ENCODE measurements around the gene MEIOSIN. TPM values are rescaled to one million over a fixed set of nuclear protein-coding genes. Genes with fewer than 3 reads are reported as not detected.

The MEIOSIN gene
- polyA plus RNA-seq, 1 donor (not counting 4 experiments of a cell fraction or from before 2014, with no cell fraction given), result not detected

GRCh38 chr19:45716359-45717130 lies 16.7 kb upstream of the MEIOSIN start:
- dilution Hi-C loops (cut with MboI; ENCODE audit: extremely low pct_ligation_motif_present, low sequenced_read_pairs), result no loop called here
- H3K27me3 ChIP-seq (ENCODE audit: control insufficient read depth, extremely low read depth, insufficient read depth, low read length), result no peaks in the 10 kb centered on the region
- DNase-seq (ENCODE audit: low read depth, low spot score), result no peak
- H3K9me3 ChIP-seq (ENCODE audit: control insufficient read depth, low read depth, low read length), result no peaks in the 10 kb centered on the region
- peak overlapping the region; percentile 94 for H3K4me2 ChIP-seq (ENCODE audit: control insufficient read depth, extremely low read depth, insufficient read depth, low read depth, low read length)
- H3K79me2 ChIP-seq (ENCODE audit: control insufficient read depth, insufficient read depth, low read length), result peaks cover 65% of the 10 kb centered on the region
- peak overlapping the region; percentile 72 for H3K27ac ChIP-seq (ENCODE audit: control insufficient read depth, insufficient read depth, low read length)
- no peak for TF ChIP-seq CTCF (optimal IDR thresholded peaks at IDR 0.05 in 1 of 3, IDR thresholded peaks at IDR 0.05 in 1 of 3, conservative IDR thresholded peaks at IDR 0.05 in 1 of 3; ENCODE audit: extremely low read depth in 1 of 3, insufficient read depth in 2 of 3, low read length in 3 of 3)
- no peak for TF ChIP-seq EZH2 (IDR thresholded peaks at IDR 0.05; ENCODE audit: low read length)
- no peaks in the 10 kb centered on the region for H4K20me1 ChIP-seq (ENCODE audit: control insufficient read depth, extremely low read depth, insufficient read depth, low read length)
- peak; percentile 74 for FAIRE-seq
- peaks cover 15% of the 10 kb centered on the region for H3K4me1 ChIP-seq (ENCODE audit: control insufficient read depth, extremely low read depth, insufficient read depth, low read length)
- no peaks in the 10 kb centered on the region for H3K9me1 ChIP-seq (ENCODE audit: control insufficient read depth, extremely low read depth, insufficient read depth, low read length)
- peak overlapping the region; percentile 82 for H3K9ac ChIP-seq (ENCODE audit: control insufficient read depth, extremely low read depth, insufficient read depth, low read length)
- peak overlapping the region; percentile 47 to 83 (median 76) for H3K4me3 ChIP-seq (ENCODE audit: control insufficient read depth in 2 of 3, extremely low read depth in 1 of 3, insufficient read depth in 2 of 3, low read depth in 1 of 3, low read length in 3 of 3)
- peak overlapping the region; percentile 20 for H2AFZ ChIP-seq (ENCODE audit: control insufficient read depth, low read length)
- H3K36me3 ChIP-seq (ENCODE audit: control insufficient read depth in 2 of 2, extremely low read depth in 1 of 2, insufficient read depth in 2 of 2, low read length in 2 of 2), result peaks cover 19 to 20% of the 10 kb centered on the region in 2 experiments

GRCh38 chr19:45717131-45717982 lies 15.9 kb upstream of the MEIOSIN start:
- Histone ChIP-seq H3K4me1 (ENCODE audit: control insufficient read depth, extremely low read depth, insufficient read depth, low read length) (peaks cover 21% of the 10 kb centered on the region), H2AFZ (ENCODE audit: control insufficient read depth, low read length) (peak overlapping the region; percentile 98), H3K9me1 (ENCODE audit: control insufficient read depth, extremely low read depth, insufficient read depth, low read length) (no peaks in the 10 kb centered on the region), H3K27me3 (ENCODE audit: control insufficient read depth, extremely low read depth, insufficient read depth, low read length) (no peaks in the 10 kb centered on the region), H3K4me3 (ENCODE audit: control insufficient read depth in 2 of 3, extremely low read depth in 1 of 3, insufficient read depth in 2 of 3, low read depth in 1 of 3, low read length in 3 of 3) (peak overlapping the region; percentile 47 to 83 (median 76)), H3K27ac (ENCODE audit: control insufficient read depth, insufficient read depth, low read length) (peak overlapping the region; percentile 94), H3K4me2 (ENCODE audit: control insufficient read depth, extremely low read depth, insufficient read depth, low read depth, low read length) (peak overlapping the region; percentile 94), H3K36me3 (ENCODE audit: control insufficient read depth in 2 of 2, extremely low read depth in 1 of 2, insufficient read depth in 2 of 2, low read length in 2 of 2) (peaks cover 17 to 19% of the 10 kb centered on the region in 2 experiments), H3K9ac (ENCODE audit: control insufficient read depth, extremely low read depth, insufficient read depth, low read length) (peak overlapping the region; percentile 82), H3K9me3 (ENCODE audit: control insufficient read depth, low read depth, low read length) (no peaks in the 10 kb centered on the region), H3K79me2 (ENCODE audit: control insufficient read depth, insufficient read depth, low read length) (peaks cover 64% of the 10 kb centered on the region), H4K20me1 (ENCODE audit: control insufficient read depth, extremely low read depth, insufficient read depth, low read length) (peaks cover 3% of the 10 kb centered on the region)
- peak; percentile 77 for DNase-seq (ENCODE audit: low read depth, low spot score)
- dilution Hi-C loops (cut with MboI; ENCODE audit: extremely low pct_ligation_motif_present, low sequenced_read_pairs), result no loop called here
- peak; percentile 65 for FAIRE-seq
- no peak for TF ChIP-seq EZH2 (IDR thresholded peaks at IDR 0.05; ENCODE audit: low read length)
- TF ChIP-seq CTCF (optimal IDR thresholded peaks at IDR 0.05 in 1 of 3, IDR thresholded peaks at IDR 0.05 in 1 of 3, conservative IDR thresholded peaks at IDR 0.05 in 1 of 3; ENCODE audit: extremely low read depth in 1 of 3, insufficient read depth in 2 of 3, low read length in 3 of 3), result peak in 2 of 3 experiments; percentile 20 to 29

Data from keratinocyte (primary cell).